Activated CD8-positive, alpha-beta memory T cell treated with anti-CD3 and anti-CD28 coated beads, Interleukin-2, amount 10 ng/mL, durations not matched to agents 7 days and 5 days (primary cell): ENCODE measurements around the gene KAT6B. TPM values are rescaled to one million over a fixed set of nuclear protein-coding genes. Genes with fewer than 3 reads are reported as not detected.

Source experiments
- ATAC-seq: fragments of 150-1000 bp; cut with Tn5 transposase; one replicate; pipeline ENCODE4 v1.10.0; 2021; ENCODE audit warnings: moderate library complexity
- CTCF ChIA-PET: fragments of 350-600 bp; sonication (Branson Sonifier 250); formaldehyde crosslinking; loops from one replicate; lab custom pipeline; 2021; ENCODE audit warnings: antibody characterized with exemption; lab: Charles Lee
- DNase-seq: peaks from one replicate; pipeline ENCODE4 v3.0.0-alpha.2; 2020
- H3K27ac Mint-ChIP-seq: one replicate; pipeline ENCODE4 v1.8.0; 2021; ENCODE audit warnings: mild to moderate bottlenecking, mixed read lengths
- H3K27me3 Mint-ChIP-seq: one replicate; pipeline ENCODE4 v1.8.0; 2021; ENCODE audit warnings: mixed read lengths
- H3K36me3 Mint-ChIP-seq: one replicate; pipeline ENCODE4 v1.8.0; 2021; ENCODE audit warnings: mild to moderate bottlenecking, mixed read lengths
- H3K4me1 Mint-ChIP-seq: one replicate; pipeline ENCODE4 v1.8.0; 2021; ENCODE audit warnings: mixed read lengths
- H3K4me3 Mint-ChIP-seq: one replicate; pipeline ENCODE4 v1.8.0; 2021; ENCODE audit warnings: mild to moderate bottlenecking, moderate library complexity, mixed read lengths
- H3K9me3 Mint-ChIP-seq: one replicate; pipeline ENCODE4 v1.8.0; 2022; ENCODE audit warnings: low read depth, mixed read lengths
- total RNA-seq, 2 experiments: library from RNA; stranded (reverse); gene quantifications; one replicate each; pipeline ENCODE4 v1.2.3, GENCODE V29; 2021

KAT6B gene
- total RNA-seq, 2 experiments from 2014 or later: 32.5 to 33.9 TPM

- CTCF ChIA-PET: interaction anchor here (1.4 to 1.6 kb wide), 2 partner anchors 409 to 582 kb away, joined by 3 to 5 read pairs; partner anchors contain the start of gene COMTD1
- peaks cover 10% of the 10 kb centered on the region for H3K36me3 Mint-ChIP-seq
- no peaks in the 10 kb centered on the region for H3K9me3 Mint-ChIP-seq
- DNase-seq (no peak), ATAC-seq (peak; percentile 1)
- H3K4me3 Mint-ChIP-seq: peak overlapping the region; percentile 84
- H3K27ac Mint-ChIP-seq: peak overlapping the region; percentile 68
- peaks cover 47% of the 10 kb centered on the region for H3K4me1 Mint-ChIP-seq
- no peaks in the 10 kb centered on the region for H3K27me3 Mint-ChIP-seq
These were observed 643 bp downstream of the KAT6B start for GRCh38 chr10:74827045-74827441.

GRCh38 chr10:74827694-74828093 is 1.3 kb downstream of the KAT6B start:
- CTCF ChIA-PET: interaction anchor here (1.4 kb wide), 1 partner anchor 583 kb away, joined by 3 read pairs; no protein-coding TSS in a partner anchor

GRCh38 chr10:74828946-74829345 is 2.5 kb downstream of the KAT6B start:
- Mint-ChIP-seq H3K9me3 (no peaks in the 10 kb centered on the region), H3K36me3 (peaks cover 13% of the 10 kb centered on the region), H3K27me3 (no peaks in the 10 kb centered on the region), H3K4me1 (peaks cover 34% of the 10 kb centered on the region), H3K27ac (no peak overlapping the region), H3K4me3 (no peak overlapping the region)
- ATAC-seq (no peak), DNase-seq (no peak)
- CTCF ChIA-PET: interaction anchor here (0.7 kb wide), 1 partner anchor 28 kb away, joined by 3 read pairs; no protein-coding TSS in a partner anchor

More at GRCh38 chr10:74827694-74828093, 1.3 kb downstream of the KAT6B start:
- no peaks in the 10 kb centered on the region for H3K27me3 Mint-ChIP-seq
- peaks cover 10% of the 10 kb centered on the region for H3K36me3 Mint-ChIP-seq
- H3K4me3 Mint-ChIP-seq: peak overlapping the region; percentile 84
- peaks cover 41% of the 10 kb centered on the region for H3K4me1 Mint-ChIP-seq
- ATAC-seq (no peak), DNase-seq (no peak)
- peak overlapping the region; percentile 68 for H3K27ac Mint-ChIP-seq
- no peaks in the 10 kb centered on the region for H3K9me3 Mint-ChIP-seq

- no peak overlapping the region for H3K27ac Mint-ChIP-seq
- H3K4me1 Mint-ChIP-seq: peaks cover 31% of the 10 kb centered on the region
- no peaks in the 10 kb centered on the region for H3K27me3 Mint-ChIP-seq
- no peak overlapping the region for H3K4me3 Mint-ChIP-seq
- ATAC-seq: no peak
- H3K9me3 Mint-ChIP-seq: no peaks in the 10 kb centered on the region
- DNase-seq: no peak
- CTCF ChIA-PET: interaction anchor here (0.9 kb wide), 1 partner anchor 18 kb away, joined by 3 read pairs; no protein-coding TSS in a partner anchor
- peaks cover 29% of the 10 kb centered on the region for H3K36me3 Mint-ChIP-seq
These were observed 5.2 kb downstream of the KAT6B start for GRCh38 chr10:74831518-74832120.

- H3K4me3 Mint-ChIP-seq: no peak overlapping the region
- H3K27ac Mint-ChIP-seq: no peak overlapping the region
- H3K9me3 Mint-ChIP-seq: no peaks in the 10 kb centered on the region
- H3K36me3 Mint-ChIP-seq: peaks cover 30% of the 10 kb centered on the region
- ATAC-seq (no peak), DNase-seq (no peak)
- CTCF ChIA-PET: interaction anchor here (1.5 kb wide), 1 partner anchor 186 kb away, joined by 3 read pairs; no protein-coding TSS in a partner anchor
- no peaks in the 10 kb centered on the region for H3K27me3 Mint-ChIP-seq
- H3K4me1 Mint-ChIP-seq: peaks cover 16% of the 10 kb centered on the region
These were observed 9.6 kb downstream of the KAT6B start for GRCh38 chr10:74835963-74836362.

GRCh38 chr10:74836877-74837276 is 10.5 kb downstream of the KAT6B start:
- CTCF ChIA-PET: interaction anchor here (1.5 kb wide), 1 partner anchor 185 kb away, joined by 3 read pairs; no protein-coding TSS in a partner anchor
- Mint-ChIP-seq H3K36me3 (peaks cover 31% of the 10 kb centered on the region), H3K27ac (no peak overlapping the region), H3K4me1 (peaks cover 9% of the 10 kb centered on the region), H3K9me3 (no peaks in the 10 kb centered on the region), H3K4me3 (no peak overlapping the region), H3K27me3 (no peaks in the 10 kb centered on the region)
- ATAC-seq (no peak), DNase-seq (no peak)

GRCh38 chr10:74837743-74838142 is 11.3 kb downstream of the KAT6B start:
- H3K36me3 Mint-ChIP-seq: peaks cover 35% of the 10 kb centered on the region
- DNase-seq (no peak), ATAC-seq (no peak)
- H3K4me3 Mint-ChIP-seq: no peak overlapping the region
- CTCF ChIA-PET: no interaction called here
- no peaks in the 10 kb centered on the region for H3K9me3 Mint-ChIP-seq
- no peak overlapping the region for H3K27ac Mint-ChIP-seq
- H3K4me1 Mint-ChIP-seq: peaks cover 9% of the 10 kb centered on the region
- no peaks in the 10 kb centered on the region for H3K27me3 Mint-ChIP-seq

- Mint-ChIP-seq H3K27ac (no peak overlapping the region), H3K36me3 (peaks cover 43% of the 10 kb centered on the region), H3K27me3 (no peaks in the 10 kb centered on the region), H3K4me1 (peaks cover 3% of the 10 kb centered on the region), H3K9me3 (no peaks in the 10 kb centered on the region), H3K4me3 (no peak overlapping the region)
- CTCF ChIA-PET: no interaction called here
- DNase-seq (no peak), ATAC-seq (no peak)
These were observed 13.3 kb downstream of the KAT6B start for GRCh38 chr10:74839708-74840107.

GRCh38 chr10:74841265-74841973 is 15.0 kb downstream of the KAT6B start:
- Mint-ChIP-seq H3K36me3 (peaks cover 30% of the 10 kb centered on the region), H3K27ac (no peak overlapping the region), H3K27me3 (no peaks in the 10 kb centered on the region), H3K4me3 (no peak overlapping the region), H3K4me1 (peaks cover 1% of the 10 kb centered on the region), H3K9me3 (no peaks in the 10 kb centered on the region)
- ATAC-seq (no peak), DNase-seq (no peak)
- CTCF ChIA-PET: no interaction called here

- Mint-ChIP-seq H3K4me3 (no peak overlapping the region), H3K4me1 (peaks cover 1% of the 10 kb centered on the region), H3K9me3 (no peaks in the 10 kb centered on the region), H3K27me3 (no peaks in the 10 kb centered on the region), H3K36me3 (peaks cover 33% of the 10 kb centered on the region), H3K27ac (no peak overlapping the region)
- CTCF ChIA-PET: no interaction called here
- DNase-seq (no peak), ATAC-seq (no peak)
These were observed 16.0 kb downstream of the KAT6B start for GRCh38 chr10:74842301-74842954.

GRCh38 chr10:74846958-74847357 is 20.6 kb downstream of the KAT6B start:
- Mint-ChIP-seq H3K36me3 (peaks cover 25% of the 10 kb centered on the region), H3K27ac (no peak overlapping the region), H3K4me3 (no peak overlapping the region), H3K9me3 (no peaks in the 10 kb centered on the region), H3K4me1 (no peaks in the 10 kb centered on the region), H3K27me3 (no peaks in the 10 kb centered on the region)
- no peak for ATAC-seq
- no peak for DNase-seq
- CTCF ChIA-PET: no interaction called here

- no peak for DNase-seq
- H3K4me3 Mint-ChIP-seq: no peak overlapping the region
- peaks cover 11% of the 10 kb centered on the region for H3K4me1 Mint-ChIP-seq
- peaks cover 22% of the 10 kb centered on the region for H3K36me3 Mint-ChIP-seq
- ATAC-seq: no peak
- no peaks in the 10 kb centered on the region for H3K27me3 Mint-ChIP-seq
- H3K27ac Mint-ChIP-seq: no peak overlapping the region
- H3K9me3 Mint-ChIP-seq: no peaks in the 10 kb centered on the region
- CTCF ChIA-PET: no interaction called here
These were observed 25.4 kb downstream of the KAT6B start for GRCh38 chr10:74851831-74852230.

- H3K27me3 Mint-ChIP-seq: no peaks in the 10 kb centered on the region
- H3K4me1 Mint-ChIP-seq: peaks cover 11% of the 10 kb centered on the region
- peaks cover 26% of the 10 kb centered on the region for H3K36me3 Mint-ChIP-seq
These were observed 26.0 kb downstream of the KAT6B start for GRCh38 chr10:74852381-74852780.

More at GRCh38 chr10:74852381-74852780, 26.0 kb downstream of the KAT6B start:
- no peak for DNase-seq
- no peak overlapping the region for H3K4me3 Mint-ChIP-seq
- ATAC-seq: no peak
- no peak overlapping the region for H3K27ac Mint-ChIP-seq
- H3K9me3 Mint-ChIP-seq: no peaks in the 10 kb centered on the region
- CTCF ChIA-PET: no interaction called here
